Panc1 (cell line): ENCODE measurements around the gene NDUFS4. TPM values are rescaled to one million over a fixed set of nuclear protein-coding genes. Genes with fewer than 3 reads are reported as not detected.

Source experiments
- ATAC-seq: fragments of 200-7000 bp; cut with Tn5 transposase; 2 replicates; pipeline ENCODE4 v1.9.1; 2020; ENCODE audit warnings: mild to moderate bottlenecking, moderate library complexity
- BruUV-seq: library from RNA; stranded (reverse); fragments of 400-500 nt; replicated peaks from 2 replicates; lab custom pipeline; 2021; lab: Mats Ljungman, UMichigan
- CTCF ChIA-PET: fragments of 300-600 bp; sonication (Branson Sonifier 250); formaldehyde crosslinking; loops from one replicate; lab custom pipeline; 2022; ENCODE audit warnings: antibody characterized with exemption; lab: Charles Lee
- POLR2A ChIA-PET: fragments of 300-600 bp; sonication (Branson Sonifier 250); formaldehyde crosslinking; loops from one replicate; lab custom pipeline; 2022; ENCODE audit warnings: antibody characterized with exemption; lab: Charles Lee
- DNase-seq: peaks from one replicate; pipeline ENCODE4 v3.0.0-alpha.2; 2010; ENCODE audit warnings: low read depth, low spot score
- H3K27ac ChIP-seq: 2 replicates; pipeline ENCODE4 v1.5.1; 2011; ENCODE audit warnings: mild to moderate bottlenecking, low read length, inconsistent platforms
- H3K27me3 ChIP-seq: fragments of 200-500 bp; sonication (Bioruptor generic); 2 replicates; pipeline ENCODE4 v1.6.0; 2014; ENCODE audit warnings: low read length, inconsistent platforms; ENCODE audit not compliant: control insufficient read depth, insufficient read depth
- H3K36me3 ChIP-seq: fragments of 200-500 bp; sonication (Bioruptor generic); 2 replicates; pipeline ENCODE4 v1.5.1; 2014; ENCODE audit warnings: inconsistent platforms, mild to moderate bottlenecking, low read length, moderate library complexity; ENCODE audit not compliant: control insufficient read depth, insufficient read depth
- H3K4me1 ChIP-seq: 2 replicates; pipeline ENCODE4 v1.5.1; 2011; ENCODE audit warnings: inconsistent platforms, mild to moderate bottlenecking, low read length, moderate library complexity; ENCODE audit not compliant: control insufficient read depth, insufficient read depth
- H3K4me3 ChIP-seq, 2 experiments: 2 replicates each; pipeline ENCODE4 v1.5.1; 2011 to 2012; ENCODE audit warnings: low read depth in 2 of 2, low read length in 2 of 2, mild to moderate bottlenecking in 2 of 2, inconsistent platforms in 1 of 2, moderate library complexity in 1 of 2
- H3K9me3 ChIP-seq: fragments of 200-500 bp; sonication (Bioruptor generic); 2 replicates; pipeline ENCODE4 v1.5.1; 2014; ENCODE audit warnings: low read depth, mild to moderate bottlenecking, inconsistent platforms, low read length, moderate library complexity; ENCODE audit not compliant: control insufficient read depth, insufficient read depth
- CTCF ChIP-seq: fragments of 450-650 bp; IDR thresholded peaks from 2 replicates; pipeline ENCODE4 v1.5.1; 2017; ENCODE audit warnings: mild to moderate bottlenecking
- POLR2AphosphoS5 ChIP-seq: IDR thresholded peaks from 2 replicates; pipeline ENCODE4 v1.6.1; 2012; ENCODE audit warnings: mild to moderate bottlenecking, low read depth, low read length, moderate library complexity
- REST ChIP-seq, 2 experiments: IDR thresholded peaks; 2 replicates each; pipeline ENCODE4 v1.6.1; 2011 to 2012; ENCODE audit warnings: low read depth in 2 of 2, control low read depth in 1 of 2, low read length in 1 of 2, mild to moderate bottlenecking in 1 of 2, moderate library complexity in 1 of 2; ENCODE audit not compliant: insufficient read depth in 1 of 2
- SIN3A ChIP-seq: IDR thresholded peaks from 2 replicates; pipeline ENCODE4 v1.6.1; 2012; ENCODE audit warnings: low read depth, mild to moderate bottlenecking, low read length, moderate library complexity, borderline replicate concordance; ENCODE audit not compliant: insufficient read depth
- TCF7L2 ChIP-seq: IDR thresholded peaks from 2 replicates; pipeline ENCODE4 v1.6.1; 2011; ENCODE audit warnings: mild to moderate bottlenecking, low read depth, low read length, inconsistent platforms
- in situ Hi-C: cut with HindIII; loops from 2 replicates; pipeline ENCODE4 v1.10.0; 2016; ENCODE audit warnings: low sequenced_read_pairs, low pct_unique_long_range_greater_than_20kb
- intact Hi-C: fragments of 100-400 bp; cut with micrococcal nuclease; formaldehyde crosslinking; loops from one replicate; pipeline ENCODE4 v1.10.0; 2022; ENCODE audit not compliant: unreplicated experiment
- total RNA-seq: library from RNA; stranded (reverse); gene quantifications from one replicate; pipeline ENCODE4 v1.2.1, GENCODE V29; 2021; ENCODE audit not compliant: unreplicated experiment

Gene NDUFS4
- total RNA-seq, 1 experiment from 2014 or later, result 86.2 TPM

- no peak for TF ChIP-seq REST (IDR thresholded peaks at IDR 0.05; ENCODE audit: insufficient read depth in 1 of 2, low read depth in 2 of 2, low read length in 1 of 2)
- no peak for TF ChIP-seq CTCF
- no peaks in the 10 kb centered on the region for H3K27me3 ChIP-seq
- H3K27ac ChIP-seq, result no peak overlapping the region
- DNase-seq, result no peak
- ChIA-PET CTCF (no interaction called here), POLR2A (interaction anchor here (0.6 kb wide), 1 partner anchor 453 kb away, joined by 4 read pairs; no protein-coding TSS in a partner anchor)
- no peak overlapping the region for H3K4me3 ChIP-seq
- intact Hi-C loops, result no loop called here
- ATAC-seq, result no peak
- no peaks in the 10 kb centered on the region for H3K9me3 ChIP-seq
- H3K4me1 ChIP-seq, result no peaks in the 10 kb centered on the region
- no TSS peak for BruUV-seq
- in situ Hi-C loops, result no loop called here
- no peaks in the 10 kb centered on the region for H3K36me3 ChIP-seq
Measured at GRCh38 chr5:53575101-53575500, 14.7 kb downstream of the NDUFS4 start.

GRCh38 chr5:53575831-53576230, 15.4 kb downstream of the NDUFS4 start:
- BruUV-seq, result no TSS peak
- ChIA-PET POLR2A (interaction anchor here (0.6 kb wide), 1 partner anchor 453 kb away, joined by 4 read pairs; no protein-coding TSS in a partner anchor), CTCF (no interaction called here)
- DNase-seq (no peak), ATAC-seq (no peak)
- Histone ChIP-seq H3K27me3 (no peaks in the 10 kb centered on the region), H3K4me3 (no peak overlapping the region), H3K36me3 (no peaks in the 10 kb centered on the region), H3K27ac (no peak overlapping the region), H3K4me1 (no peaks in the 10 kb centered on the region), H3K9me3 (no peaks in the 10 kb centered on the region)
- TF ChIP-seq SIN3A (no peak), TCF7L2 (no peak), POLR2AphosphoS5 (no peak), CTCF (no peak), REST (IDR thresholded peaks at IDR 0.05; ENCODE audit: insufficient read depth in 1 of 2, low read depth in 2 of 2, low read length in 1 of 2) (no peak)
- in situ Hi-C loops, result no loop called here
- intact Hi-C loops, result no loop called here
